ENCODE results near the gene TMEM89. TPM values are rescaled to one million over a fixed set of nuclear protein-coding genes. Genes with fewer than 3 reads are reported as not detected.
A peak's percentile ranks its signal among the peaks of the same experiment; 100 is the strongest.

TMEM89 gene
- total and polyA plus RNA-seq, 2 of the 13 experiments (the other 11 are each of a cell fraction or from before 2014, with no cell fraction given): 0.31 to 0.59 TPM

DNA sequence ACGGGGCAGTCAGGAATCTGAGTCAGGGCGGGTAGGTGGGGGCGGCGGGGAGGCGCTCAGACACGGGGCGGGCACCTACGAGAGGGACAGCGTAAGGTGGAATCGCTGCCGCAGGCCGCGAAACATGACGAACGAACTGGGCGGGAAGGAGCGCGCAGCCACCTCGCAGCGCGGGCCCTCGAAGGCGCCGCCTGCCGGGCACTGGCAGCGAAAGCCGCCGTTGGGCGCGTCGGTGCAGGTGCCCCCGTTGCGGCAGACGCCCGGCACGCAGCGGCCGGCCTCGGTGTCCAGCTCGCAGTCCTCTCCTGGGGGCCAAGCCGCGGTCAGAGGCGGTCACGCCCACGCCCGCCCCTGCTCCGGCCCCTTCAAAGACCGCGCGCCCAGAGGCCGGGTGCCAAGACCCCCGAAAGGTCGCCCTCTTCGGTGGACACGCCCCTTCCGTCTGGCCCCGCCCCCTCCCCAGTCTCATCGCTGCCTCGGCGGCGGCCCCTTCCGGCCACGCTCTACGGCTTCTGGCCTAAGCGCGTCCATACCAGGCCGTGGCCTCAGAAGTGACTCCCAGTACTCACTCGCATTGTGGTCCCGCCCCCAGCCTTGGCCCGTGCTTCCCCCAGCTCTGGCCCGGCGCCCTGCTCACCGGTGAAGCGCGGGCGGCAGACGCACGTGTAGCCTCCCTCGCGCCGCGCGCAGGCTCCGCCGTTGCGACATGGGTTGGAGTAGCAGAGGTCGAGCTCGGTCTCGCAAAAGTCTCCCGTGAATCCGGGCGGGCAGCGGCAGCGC, 34.7 kb upstream of the TMEM89 start (continued):
- TF ChIP-seq MED1 (CRISPR knock-in tag; IDR thresholded peaks at IDR 0.05): peak; percentile 44; the same call in 1 of the 2 replicates
- 0 out of 2 replicates have a peak, but pooled peaks have one; percentile 61 for TF ChIP-seq ZSCAN20 (CRISPR knock-in tag; IDR thresholded peaks at IDR 0.05; ENCODE audit: borderline replicate concordance)
- TF ChIP-seq NR2F6 (IDR thresholded peaks at IDR 0.05): no peak
- TF ChIP-seq NR2F6 (CRISPR knock-in tag; IDR thresholded peaks at IDR 0.05): peak; percentile 14; the same call in 1 of the 2 replicates
- TF ChIP-seq TP53 (CRISPR knock-in tag; conservative IDR thresholded peaks at IDR 0.05): no peak
- no peak for TF ChIP-seq ZNF790 (CRISPR knock-in tag; IDR thresholded peaks at IDR 0.05; ENCODE audit: borderline replicate concordance)
- TF ChIP-seq, protein P1, sequence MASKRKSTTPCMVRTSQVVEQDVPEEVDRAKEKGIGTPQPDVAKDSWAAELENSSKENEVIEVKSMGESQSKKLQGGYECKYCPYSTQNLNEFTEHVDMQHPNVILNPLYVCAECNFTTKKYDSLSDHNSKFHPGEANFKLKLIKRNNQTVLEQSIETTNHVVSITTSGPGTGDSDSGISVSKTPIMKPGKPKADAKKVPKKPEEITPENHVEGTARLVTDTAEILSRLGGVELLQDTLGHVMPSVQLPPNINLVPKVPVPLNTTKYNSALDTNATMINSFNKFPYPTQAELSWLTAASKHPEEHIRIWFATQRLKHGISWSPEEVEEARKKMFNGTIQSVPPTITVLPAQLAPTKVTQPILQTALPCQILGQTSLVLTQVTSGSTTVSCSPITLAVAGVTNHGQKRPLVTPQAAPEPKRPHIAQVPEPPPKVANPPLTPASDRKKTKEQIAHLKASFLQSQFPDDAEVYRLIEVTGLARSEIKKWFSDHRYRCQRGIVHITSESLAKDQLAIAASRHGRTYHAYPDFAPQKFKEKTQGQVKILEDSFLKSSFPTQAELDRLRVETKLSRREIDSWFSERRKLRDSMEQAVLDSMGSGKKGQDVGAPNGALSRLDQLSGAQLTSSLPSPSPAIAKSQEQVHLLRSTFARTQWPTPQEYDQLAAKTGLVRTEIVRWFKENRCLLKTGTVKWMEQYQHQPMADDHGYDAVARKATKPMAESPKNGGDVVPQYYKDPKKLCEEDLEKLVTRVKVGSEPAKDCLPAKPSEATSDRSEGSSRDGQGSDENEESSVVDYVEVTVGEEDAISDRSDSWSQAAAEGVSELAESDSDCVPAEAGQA (IDR thresholded peaks at IDR 0.05; ENCODE audit: low read depth): 0 out of 2 replicates have a peak, but pooled peaks have one; percentile 8
- TF ChIP-seq, protein P1 (CRISPR knock-in tag; IDR thresholded peaks at IDR 0.05; ENCODE audit: borderline replicate concordance): no peak
- peak; percentile 31; the same call in 1 of the 2 replicates for TF ChIP-seq CBFB (CRISPR knock-in tag; IDR thresholded peaks at IDR 0.05)
- no peak; the same call in 2 of the 3 replicates for TF ChIP-seq MXI1 (IDR thresholded peaks at IDR 0.05; ENCODE audit: borderline replicate concordance, low read depth, low read length)
- no peak for TF ChIP-seq NONO (IDR thresholded peaks at IDR 0.05)
- peak; percentile 33; the same call in 1 of the 2 replicates for TF ChIP-seq NONO (CRISPR knock-in tag; conservative IDR thresholded peaks at IDR 0.05)
- TF ChIP-seq, protein P2, sequence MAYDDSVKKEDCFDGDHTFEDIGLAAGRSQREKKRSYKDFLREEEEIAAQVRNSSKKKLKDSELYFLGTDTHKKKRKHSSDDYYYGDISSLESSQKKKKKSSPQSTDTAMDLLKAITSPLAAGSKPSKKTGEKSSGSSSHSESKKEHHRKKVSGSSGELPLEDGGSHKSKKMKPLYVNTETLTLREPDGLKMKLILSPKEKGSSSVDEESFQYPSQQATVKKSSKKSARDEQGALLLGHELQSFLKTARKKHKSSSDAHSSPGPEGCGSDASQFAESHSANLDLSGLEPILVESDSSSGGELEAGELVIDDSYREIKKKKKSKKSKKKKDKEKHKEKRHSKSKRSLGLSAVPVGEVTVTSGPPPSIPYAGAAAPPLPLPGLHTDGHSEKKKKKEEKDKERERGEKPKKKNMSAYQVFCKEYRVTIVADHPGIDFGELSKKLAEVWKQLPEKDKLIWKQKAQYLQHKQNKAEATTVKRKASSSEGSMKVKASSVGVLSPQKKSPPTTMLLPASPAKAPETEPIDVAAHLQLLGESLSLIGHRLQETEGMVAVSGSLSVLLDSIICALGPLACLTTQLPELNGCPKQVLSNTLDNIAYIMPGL (CRISPR knock-in tag; IDR thresholded peaks at IDR 0.05; ENCODE audit: borderline replicate concordance in 1 of 2, low read depth in 1 of 2): peak; percentile 32 to 78; a peak in 2 of 4 replicates
- TF ChIP-seq ZFX (CRISPR knock-in tag; IDR thresholded peaks at IDR 0.05; ENCODE audit: low read depth): peak; percentile 38; the same call in 1 of the 2 replicates
- TF ChIP-seq MIER3 (CRISPR knock-in tag; IDR thresholded peaks at IDR 0.05; ENCODE audit: borderline replicate concordance): 0 out of 2 replicates have a peak, but pooled peaks have one; percentile 27
- no peak for TF ChIP-seq ZNF331 (CRISPR knock-in tag; IDR thresholded peaks at IDR 0.05)
- TF ChIP-seq ESRRA (CRISPR knock-in tag; IDR thresholded peaks at IDR 0.05; ENCODE audit: low read depth): no peak
